NOMO-1 treated with dmso at 0.1 percent for 144 hours (cell line): ENCODE measurements around the gene TGFBR2.

ENCODE experiments used
- DNase-seq: peaks from one replicate; lab custom pipeline; 2025; ENCODE audit not compliant: unreplicated experiment; lab: John Stamatoyannopoulos, UW

Gene TGFBR2

DNA sequence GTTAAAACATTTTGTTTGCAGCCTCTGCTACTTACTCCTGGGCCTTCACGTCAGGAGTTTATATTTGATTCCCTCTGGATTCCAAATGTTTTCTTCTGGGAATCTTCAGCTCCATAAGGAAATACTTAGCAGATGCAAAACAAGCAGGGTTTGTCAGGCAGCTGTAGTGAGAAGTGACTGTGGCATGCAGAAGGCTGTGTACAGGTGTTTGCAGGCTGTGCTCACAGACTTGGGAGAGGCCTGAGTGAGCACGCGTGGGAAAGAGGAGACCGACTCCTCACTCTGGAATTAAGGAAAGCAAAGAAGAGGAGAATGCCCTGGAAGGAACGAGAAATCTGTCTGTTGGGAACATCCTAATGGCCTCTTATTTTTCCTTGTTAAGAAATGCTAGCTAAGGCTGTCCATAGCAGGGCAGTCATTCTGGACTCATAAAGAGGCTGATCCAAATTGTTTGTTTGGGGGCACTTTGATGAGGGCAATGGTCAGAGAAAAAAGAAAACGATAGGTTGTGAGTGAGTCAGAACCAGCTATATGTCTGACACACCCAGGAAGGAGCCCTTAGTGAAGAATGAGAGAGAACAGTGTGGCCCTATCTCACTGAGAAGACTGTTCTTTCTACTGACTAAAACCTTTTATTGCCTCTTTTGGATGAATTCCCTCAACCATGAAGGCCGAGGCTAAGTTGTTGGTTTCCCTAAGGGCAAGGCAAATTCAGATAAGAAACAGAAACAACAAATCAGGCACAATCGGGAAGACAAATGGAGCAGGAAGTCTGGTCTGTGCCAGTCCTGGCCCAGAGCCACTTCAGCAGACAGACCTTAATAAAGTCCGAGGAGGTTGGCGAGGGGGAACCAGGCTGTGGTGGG lies 82.6 kb downstream of the TGFBR2 start:
- DNase-seq = no peak

DNA sequence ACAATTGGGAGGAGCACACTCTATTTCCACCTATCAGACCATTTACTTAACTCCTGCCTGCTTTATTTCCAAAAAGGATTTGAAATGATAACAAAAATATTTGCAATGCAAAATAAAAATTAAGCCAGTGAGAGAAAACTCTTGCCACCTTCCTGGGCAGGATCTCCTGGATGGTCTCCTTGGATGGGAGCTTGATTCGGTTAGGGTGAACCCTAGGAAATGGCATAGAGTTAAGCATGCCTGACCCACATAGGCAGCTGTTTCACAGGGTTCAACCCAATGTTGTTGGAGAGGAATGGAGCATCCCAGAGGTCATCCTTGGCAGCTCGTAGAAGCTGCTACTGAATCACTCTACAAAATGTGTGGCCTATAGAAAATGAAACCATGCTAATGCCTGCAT lies 83.8 kb downstream of the TGFBR2 start:
- DNase-seq = no peak

GRCh38 chr3:30691249-30691880 lies 85.0 kb downstream of the TGFBR2 start:
- DNase-seq = no peak

GRCh38 chr3:30691944-30692343 lies 85.5 kb downstream of the TGFBR2 start:
- no peak for DNase-seq

DNA sequence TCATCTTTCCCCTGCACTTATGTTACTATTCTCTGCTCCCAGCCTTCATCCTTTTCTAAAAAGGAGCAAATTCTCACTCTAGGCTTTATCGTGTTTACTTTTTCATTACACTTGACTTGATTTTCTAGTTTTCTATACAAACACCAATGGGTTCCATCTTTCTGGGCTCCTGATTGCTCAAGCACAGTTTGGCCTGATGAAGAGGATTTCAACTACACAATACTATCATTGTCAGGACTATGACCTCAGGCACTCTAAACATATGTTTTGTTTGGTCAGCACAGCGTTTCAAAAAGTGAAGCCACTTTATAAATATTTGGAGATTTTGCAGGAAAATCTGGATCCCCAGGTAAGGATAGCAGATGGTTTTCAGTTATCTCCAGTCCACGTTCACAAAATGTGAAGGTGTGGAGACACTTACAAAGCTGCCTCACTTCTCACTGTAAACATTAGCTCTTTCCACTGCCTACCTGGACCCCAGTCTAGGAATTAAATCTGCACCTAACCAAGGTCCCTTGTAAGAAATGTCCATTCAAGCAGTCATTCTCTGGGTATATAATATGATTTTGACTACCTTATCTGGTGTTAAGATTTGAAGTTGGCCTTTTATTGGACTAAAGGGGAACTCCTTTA lies 86.2 kb downstream of the TGFBR2 start:
- DNase-seq = no peak

- DNase-seq = peak; percentile 37
Measured at GRCh38 chr3:30693470-30694120, 87.2 kb downstream of the TGFBR2 start.

DNA sequence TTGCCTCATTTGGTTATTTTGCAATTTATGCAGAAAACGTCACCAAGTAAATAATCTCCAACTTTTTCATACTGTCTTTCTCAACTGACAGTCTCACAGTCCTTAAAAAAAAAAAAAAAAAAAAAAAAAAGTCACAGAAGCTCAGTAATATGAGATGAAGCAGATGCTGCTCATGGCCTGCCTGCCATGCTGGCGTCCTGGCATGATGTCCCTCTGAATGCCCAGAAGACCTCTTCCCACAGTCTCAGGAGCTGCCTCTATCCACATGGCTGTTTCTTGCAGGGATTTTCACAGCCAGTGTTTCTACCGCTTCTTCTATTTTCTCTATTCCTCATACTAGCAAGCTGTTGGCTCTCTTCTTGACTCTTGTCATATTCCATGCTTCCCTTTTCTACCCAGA lies 87.7 kb downstream of the TGFBR2 start:
- DNase-seq = no peak

DNA sequence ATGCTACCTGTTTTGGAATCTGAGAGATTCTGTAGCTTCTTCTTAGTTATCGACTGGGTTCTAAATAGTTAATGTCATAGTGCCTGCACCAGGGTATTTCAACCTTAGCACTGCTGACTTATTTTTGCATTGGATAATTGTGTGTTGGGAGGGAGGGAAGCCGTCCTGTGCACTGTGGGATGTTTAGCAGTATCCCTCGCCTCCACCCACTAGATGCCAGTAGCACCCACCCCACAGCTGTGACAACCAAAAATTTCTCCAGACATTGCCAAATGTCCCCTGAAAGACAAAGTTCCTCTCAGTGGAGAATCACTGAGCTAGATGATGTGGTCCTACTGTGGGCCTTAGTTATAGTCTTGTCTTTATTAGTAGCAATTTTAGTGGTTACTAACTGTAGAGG lies 88.3 kb downstream of the TGFBR2 start:
- no peak for DNase-seq

DNA sequence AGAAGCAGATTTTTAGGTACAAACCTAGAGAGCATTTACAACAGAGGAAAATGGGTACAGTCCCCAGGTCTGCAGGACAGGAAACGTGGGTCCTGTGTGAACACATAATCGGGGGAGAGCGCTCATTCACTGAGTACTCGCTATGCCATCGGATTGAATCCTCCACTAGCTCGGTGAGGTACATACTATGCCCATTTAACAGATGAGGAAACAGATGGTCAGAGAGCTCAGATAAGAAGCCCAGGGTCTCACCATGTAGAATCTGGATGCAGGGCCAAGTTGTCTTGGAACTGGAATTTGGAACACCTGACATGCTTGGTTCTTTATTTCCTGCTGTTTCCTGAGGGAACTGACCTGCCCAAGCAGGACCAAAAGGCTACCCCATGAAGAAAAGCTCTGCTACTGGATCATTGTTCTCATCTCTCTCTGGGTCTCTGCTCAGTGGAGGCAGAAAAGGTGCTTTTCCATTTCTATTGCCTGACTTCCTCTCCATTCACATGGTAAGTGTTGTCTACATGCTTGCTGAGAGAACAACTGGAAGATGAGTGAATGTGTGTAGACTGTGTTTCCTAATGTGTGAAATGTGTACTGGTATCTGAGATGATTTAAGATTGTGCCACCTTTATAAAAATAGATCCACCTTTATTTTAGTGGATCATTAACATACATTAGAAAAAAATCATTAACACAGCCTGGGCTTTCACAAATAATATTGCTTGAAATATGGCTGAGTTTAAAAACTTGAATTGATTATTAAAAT lies 89.1 kb downstream of the TGFBR2 start:
- no peak for DNase-seq

- no peak for DNase-seq
Measured at GRCh38 chr3:30696403-30696819, 90.0 kb downstream of the TGFBR2 start.

DNA sequence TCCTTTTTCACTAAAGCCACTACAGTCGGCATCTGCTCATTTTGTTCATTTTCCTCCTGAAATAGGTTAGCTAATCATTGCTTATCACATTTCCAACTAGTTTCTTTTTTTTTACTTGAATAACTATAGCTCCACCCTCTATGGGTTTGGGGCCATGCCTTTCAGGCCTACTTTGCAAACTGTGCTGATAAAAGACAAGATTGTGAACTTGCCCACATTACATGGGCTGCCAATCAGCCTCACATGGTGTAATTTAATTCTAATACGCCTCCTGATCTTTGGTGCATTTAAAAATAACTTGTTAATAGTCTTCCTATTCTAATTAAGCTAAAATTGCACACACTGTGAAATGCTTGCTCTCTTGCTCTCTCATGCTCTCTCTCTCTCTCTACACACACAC lies 90.5 kb downstream of the TGFBR2 start:
- DNase-seq = no peak

- no peak for DNase-seq
Measured at GRCh38 chr3:30698549-30698948, 92.1 kb downstream of the TGFBR2 start.

- DNase-seq = no peak
Measured at GRCh38 chr3:30699927-30700326, 93.5 kb downstream of the TGFBR2 start.

GRCh38 chr3:30700702-30701321 lies 94.4 kb downstream of the TGFBR2 start:
- no peak for DNase-seq

DNA sequence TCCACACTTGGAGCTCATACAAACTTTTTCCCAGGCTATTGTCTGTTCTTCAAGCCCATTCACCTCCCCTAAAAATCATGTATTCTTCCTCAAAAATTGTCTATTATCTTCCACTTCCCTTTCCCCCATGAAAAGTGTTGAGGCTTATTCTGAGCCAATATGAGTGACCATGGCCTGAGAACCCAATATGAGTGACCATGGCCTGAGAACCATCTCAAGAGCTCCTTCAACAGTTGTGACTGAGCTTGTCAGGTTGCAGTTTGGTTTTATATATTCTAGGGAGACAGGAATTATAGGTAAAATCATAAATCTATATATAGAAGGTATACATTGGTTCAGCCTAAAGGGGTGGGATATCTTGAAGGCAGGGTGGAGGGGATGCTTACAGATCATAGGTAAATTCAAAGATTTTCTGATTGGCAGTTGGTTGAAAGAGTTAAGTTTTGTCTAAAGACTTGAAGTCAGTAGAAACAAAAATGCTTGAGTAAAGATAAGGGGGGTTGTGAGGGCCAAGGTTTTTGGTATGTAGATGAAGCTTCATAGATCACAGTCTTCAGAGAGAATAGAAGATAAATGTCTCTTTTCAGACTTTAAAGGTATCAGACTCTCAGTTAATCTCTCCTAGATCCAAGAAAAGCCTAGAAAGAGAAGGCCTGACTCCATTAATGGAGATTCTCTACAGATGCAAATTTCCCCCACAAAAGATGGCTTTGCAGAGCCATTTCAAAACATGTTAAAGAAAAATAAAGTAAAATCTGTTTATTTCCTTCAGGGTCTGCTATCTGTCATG lies 95.8 kb downstream of the TGFBR2 start:
- no peak for DNase-seq

DNA sequence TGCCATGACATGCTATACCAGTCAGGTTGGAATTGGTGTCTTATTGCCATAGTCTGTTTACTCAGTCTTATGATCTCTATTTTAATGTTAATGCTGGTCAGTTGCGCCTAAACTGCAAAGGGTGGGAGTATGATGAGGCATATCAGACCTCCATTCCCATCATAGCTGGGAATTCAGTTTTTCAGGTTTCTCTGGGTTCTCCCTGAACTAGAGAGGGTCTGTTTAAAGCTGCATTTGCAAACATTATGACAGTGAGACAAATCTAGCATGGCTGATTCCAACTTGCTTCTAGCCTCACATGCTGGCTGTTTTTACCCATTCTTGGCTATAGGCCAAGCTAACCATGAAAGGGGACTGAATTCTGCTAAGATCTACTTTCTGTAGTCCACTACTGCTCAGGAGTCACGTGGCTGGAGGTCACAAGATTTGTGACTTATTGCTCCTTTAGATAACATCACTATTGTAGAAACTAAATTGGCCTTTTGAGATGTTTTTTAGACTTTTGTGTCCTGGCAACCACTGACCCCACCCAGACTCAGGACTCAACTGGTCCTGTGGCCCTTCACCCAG lies 96.5 kb downstream of the TGFBR2 start:
- DNase-seq = no peak

DNA sequence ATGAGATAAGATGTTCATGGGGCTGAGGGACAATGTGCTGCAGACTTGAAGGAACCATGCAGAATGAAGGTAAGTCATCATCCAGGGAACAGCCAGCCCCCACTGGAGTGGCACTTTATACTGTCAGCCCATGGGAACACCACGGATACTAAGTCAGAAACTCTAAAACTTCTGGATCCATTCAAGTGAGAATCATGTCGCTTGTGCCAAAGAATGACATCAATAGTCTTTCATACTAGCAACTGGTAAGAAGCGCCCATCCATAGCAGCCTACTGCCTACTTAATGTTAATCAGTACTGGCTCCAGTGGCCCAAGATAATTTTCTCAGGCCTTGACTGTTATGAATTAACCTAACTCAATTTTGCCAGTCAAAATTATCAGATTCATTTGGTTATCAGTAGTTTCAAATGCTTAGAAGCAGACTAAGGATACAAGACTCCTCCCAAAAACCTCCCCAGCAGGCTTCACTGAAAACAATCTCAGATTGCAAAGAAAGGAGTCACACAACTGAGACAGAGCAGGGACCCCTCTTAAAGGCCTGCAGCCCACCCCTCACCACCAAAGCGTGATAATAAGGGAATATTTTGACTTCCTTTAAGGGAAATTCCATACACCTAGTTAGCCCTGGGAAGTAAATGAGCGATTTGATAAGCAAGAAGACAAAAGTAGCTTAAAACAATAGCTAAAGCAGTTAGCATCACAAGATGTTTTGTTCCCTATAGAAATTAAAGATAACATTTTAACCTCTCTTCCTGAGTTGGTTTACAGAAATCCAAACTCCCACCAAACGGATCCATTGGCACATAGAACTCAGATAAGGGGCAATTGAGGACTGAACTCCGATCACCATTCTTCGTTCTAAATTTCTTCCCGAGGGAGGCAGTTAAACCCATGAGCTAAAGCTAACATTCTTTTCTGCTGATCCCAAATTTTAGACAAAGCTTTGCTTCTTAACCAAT lies 98.8 kb downstream of the TGFBR2 start:
- no peak for DNase-seq

DNA sequence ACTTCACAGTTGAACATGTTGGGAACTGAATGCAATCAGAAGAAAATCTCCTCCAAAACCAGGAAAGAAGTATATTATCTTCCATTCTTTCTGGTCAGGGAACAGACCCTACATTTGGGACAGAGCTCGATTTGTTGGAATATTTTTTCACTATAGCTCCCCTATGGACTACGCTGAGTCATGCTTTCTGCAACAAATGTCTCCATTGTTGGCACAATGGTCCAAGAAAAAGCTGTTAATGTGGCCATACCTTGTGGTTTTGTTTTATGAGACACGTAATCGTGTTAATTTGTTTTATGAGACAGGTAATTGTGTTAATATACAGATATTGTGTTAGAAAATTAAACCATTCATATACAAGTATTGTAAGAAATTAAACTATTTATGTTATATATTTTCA lies 101.4 kb downstream of the TGFBR2 start:
- DNase-seq = no peak
